ENCODE data around the gene ZBTB32. TPM values are rescaled to one million over a fixed set of nuclear protein-coding genes. Genes with fewer than 3 reads are reported as not detected.

The ZBTB32 gene
- total and polyA plus RNA-seq, 8 donors, result 0.15 to 0.94 (median 0.39) TPM

- TF ChIP-seq CTCF (IDR thresholded peaks at IDR 0.05), result no peak
- DNase-seq, result peak in 1 of 4 donors; percentile 49
- intact Hi-C loops (cut with DNase I), result no loop called here
Observed at GRCh38 chr19:35708391-35708790, 4.0 kb downstream of the ZBTB32 start.

GRCh38 chr19:35710784-35711723 is 6.7 kb downstream of the ZBTB32 start:
- intact Hi-C loops (cut with DNase I), result no loop called here
- Histone ChIP-seq H3K4me1 (peaks cover 6 to 7% of the 10 kb centered on the region in 2 donors), H3K9me3 (no peaks in the 10 kb centered on the region), H3K27me3 (peaks cover 0 to 42% of the 10 kb centered on the region in 2 donors), H3K27ac (no peak overlapping the region), H3K4me3 (no peak overlapping the region), H3K36me3 (no peaks in the 10 kb centered on the region)
- ATAC-seq (no peak), DNase-seq (no peak)
- TF ChIP-seq CTCF (IDR thresholded peaks at IDR 0.05), result no peak

More at GRCh38 chr19:35708391-35708790, 4.0 kb downstream of the ZBTB32 start:
- Histone ChIP-seq H3K27me3 (peaks cover 0 to 68% of the 10 kb centered on the region in 2 donors), H3K27ac (no peak overlapping the region), H3K4me3 (no peak overlapping the region), H3K36me3 (no peaks in the 10 kb centered on the region), H3K9me3 (no peaks in the 10 kb centered on the region), H3K4me1 (no peaks in the 10 kb centered on the region)
- no peak for ATAC-seq

- no peak overlapping the region for H3K27ac ChIP-seq
- H3K4me3 ChIP-seq, result no peak overlapping the region
- H3K36me3 ChIP-seq, result no peaks in the 10 kb centered on the region
- no peak for DNase-seq
- TF ChIP-seq CTCF (IDR thresholded peaks at IDR 0.05), result no peak
- H3K4me1 ChIP-seq, result peaks cover 7 to 16% of the 10 kb centered on the region in 2 donors
- peaks cover 0 to 25% of the 10 kb centered on the region in 2 donors for H3K27me3 ChIP-seq
- intact Hi-C loops (cut with DNase I), result no loop called here
- H3K9me3 ChIP-seq, result no peaks in the 10 kb centered on the region
- ATAC-seq, result no peak
Observed at GRCh38 chr19:35712567-35713505, 8.5 kb downstream of the ZBTB32 start.

GRCh38 chr19:35713506-35713850 is 9.1 kb downstream of the ZBTB32 start:
- ATAC-seq, result no peak
- TF ChIP-seq CTCF (IDR thresholded peaks at IDR 0.05), result no peak
- no peak overlapping the region for H3K27ac ChIP-seq
- H3K4me3 ChIP-seq, result no peak overlapping the region
- H3K4me1 ChIP-seq, result peaks cover 7 to 19% of the 10 kb centered on the region in 2 donors
- H3K9me3 ChIP-seq, result no peaks in the 10 kb centered on the region
- intact Hi-C loops (cut with DNase I), result no loop called here
- H3K27me3 ChIP-seq, result peaks cover 0 to 19% of the 10 kb centered on the region in 2 donors
- DNase-seq, result no peak
- H3K36me3 ChIP-seq, result no peaks in the 10 kb centered on the region
